ENCODE data around the gene CKM.

GRCh38 chr19:45258862-45259261 lies 63.8 kb downstream of the CKM start:
- TF ChIP-seq POLR2A (IDR thresholded peaks at IDR 0.05) (no peak), CTCF (IDR thresholded peaks at IDR 0.05) (no peak)

Data from vagina (tissue), 2 donors.